HepG2 (cell line): ENCODE data around the gene FBH1.

Experiments used
- CTCF ChIP-seq: sonication (generic); formaldehyde crosslinking; IDR thresholded peaks from 2 replicates; pipeline ENCODE4 v1.5.0; 2020; ENCODE audit warnings: mild to moderate bottlenecking, missing genetic modification reagents, moderate library complexity
- DNMT1 ChIP-seq: sonication (generic); formaldehyde crosslinking; IDR thresholded peaks from 2 replicates; pipeline ENCODE4 v1.5.1; 2020; ENCODE audit warnings: mild to moderate bottlenecking, missing genetic modification reagents
- FOXM1 ChIP-seq: sonication (generic); formaldehyde crosslinking; IDR thresholded peaks from 2 replicates; pipeline ENCODE4 v1.5.0; 2020; ENCODE audit warnings: missing genetic modification reagents
- HOXD1 ChIP-seq: sonication (generic); formaldehyde crosslinking; IDR thresholded peaks from 2 replicates; pipeline ENCODE4 v1.5.0; 2020; ENCODE audit warnings: missing genetic modification reagents
- POLR2AphosphoS5 ChIP-seq: IDR thresholded peaks from 2 replicates; pipeline ENCODE4 v1.6.1; 2012; ENCODE audit warnings: low read depth, low read length
- SNAPC2 ChIP-seq: sonication (generic); formaldehyde crosslinking; IDR thresholded peaks from 2 replicates; pipeline ENCODE4 v1.8.1; 2022; ENCODE audit warnings: mild to moderate bottlenecking, missing genetic modification reagents
- TAF1 ChIP-seq: sonication (generic); formaldehyde crosslinking; IDR thresholded peaks from 2 replicates; pipeline ENCODE4 v1.4.0; 2020; ENCODE audit warnings: missing genetic modification reagents

DNA sequence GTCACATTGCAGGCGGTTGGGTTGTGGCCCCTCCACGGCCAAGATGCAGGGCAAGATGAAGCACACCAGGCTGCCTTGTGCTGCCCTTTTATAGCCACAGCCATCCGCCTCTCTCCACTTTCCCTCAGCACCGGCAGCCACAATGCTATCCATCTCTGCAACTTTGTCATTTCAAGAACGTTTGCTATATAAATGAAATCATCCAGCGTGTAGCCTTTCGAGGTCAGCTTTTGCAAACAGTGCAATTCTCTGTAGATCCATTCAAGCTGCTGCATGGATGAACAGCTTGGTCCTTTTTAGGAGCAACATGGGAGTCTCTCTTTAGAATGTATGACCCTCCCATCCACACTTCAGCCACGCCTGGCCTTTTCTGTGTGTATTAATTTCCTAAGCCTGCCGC, 93.7 kb downstream of the FBH1 start:
- TF ChIP-seq POLR2AphosphoS5 = no peak
- no peak for TF ChIP-seq CTCF (CRISPR knock-in tag)
- TF ChIP-seq TAF1 (CRISPR knock-in tag) = no peak
- TF ChIP-seq DNMT1 (CRISPR knock-in tag) = no peak
- TF ChIP-seq FOXM1 (CRISPR knock-in tag) = no peak
- TF ChIP-seq SNAPC2 (CRISPR knock-in tag) = no peak
- TF ChIP-seq HOXD1 (CRISPR knock-in tag) = no peak
